CD4-positive, alpha-beta T cell treated with Interleukin-2 at 100 ng/mL for 4 hours (primary cell): ENCODE measurements around the gene VTI1A.

Experiments
- DNase-seq: peaks from one replicate; pipeline ENCODE4 v3.0.0-alpha.2; 2020; ENCODE audit warnings: low spot score

The VTI1A gene

GRCh38 chr10:112758961-112759360, 311.9 kb downstream of the VTI1A start:
- no peak for DNase-seq

- no peak for DNase-seq
Measured at GRCh38 chr10:112759496-112759895, 312.5 kb downstream of the VTI1A start.

- DNase-seq: no peak
Measured at GRCh38 chr10:112761256-112761655, 314.2 kb downstream of the VTI1A start.

- DNase-seq: no peak
Measured at GRCh38 chr10:112763916-112764520, 317.0 kb downstream of the VTI1A start.

DNA sequence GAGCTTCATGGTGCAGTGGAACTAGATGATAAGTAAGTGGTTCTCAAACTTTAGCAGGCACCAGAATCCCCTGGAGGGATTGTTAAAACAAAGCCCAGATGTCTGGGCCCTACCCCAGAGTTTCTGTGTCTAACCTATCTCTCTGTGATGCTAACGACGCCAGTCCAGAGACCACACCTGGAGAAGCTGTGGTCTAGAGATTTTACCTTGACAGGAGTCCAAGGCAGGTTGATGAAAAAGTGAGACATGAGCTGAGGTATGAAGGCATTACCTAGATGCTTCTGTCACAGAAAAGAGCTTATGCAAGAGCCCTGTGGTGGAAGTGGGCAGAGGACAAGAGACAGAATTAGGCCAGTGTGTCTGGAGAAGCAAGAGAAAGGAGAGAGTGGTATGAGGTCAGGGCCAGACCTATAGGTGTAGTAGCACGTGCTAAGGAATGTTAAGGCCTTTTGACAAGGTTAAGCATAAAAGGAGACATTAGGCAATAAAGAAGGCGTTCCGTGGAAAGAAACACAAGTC, 318.8 kb downstream of the VTI1A start:
- DNase-seq: no peak

GRCh38 chr10:112766636-112767035, 319.6 kb downstream of the VTI1A start:
- no peak for DNase-seq

GRCh38 chr10:112767156-112767555, 320.1 kb downstream of the VTI1A start:
- DNase-seq: no peak

GRCh38 chr10:112768121-112768520, 321.1 kb downstream of the VTI1A start:
- DNase-seq: no peak

GRCh38 chr10:112769081-112769480, 322.1 kb downstream of the VTI1A start:
- DNase-seq: no peak

DNA sequence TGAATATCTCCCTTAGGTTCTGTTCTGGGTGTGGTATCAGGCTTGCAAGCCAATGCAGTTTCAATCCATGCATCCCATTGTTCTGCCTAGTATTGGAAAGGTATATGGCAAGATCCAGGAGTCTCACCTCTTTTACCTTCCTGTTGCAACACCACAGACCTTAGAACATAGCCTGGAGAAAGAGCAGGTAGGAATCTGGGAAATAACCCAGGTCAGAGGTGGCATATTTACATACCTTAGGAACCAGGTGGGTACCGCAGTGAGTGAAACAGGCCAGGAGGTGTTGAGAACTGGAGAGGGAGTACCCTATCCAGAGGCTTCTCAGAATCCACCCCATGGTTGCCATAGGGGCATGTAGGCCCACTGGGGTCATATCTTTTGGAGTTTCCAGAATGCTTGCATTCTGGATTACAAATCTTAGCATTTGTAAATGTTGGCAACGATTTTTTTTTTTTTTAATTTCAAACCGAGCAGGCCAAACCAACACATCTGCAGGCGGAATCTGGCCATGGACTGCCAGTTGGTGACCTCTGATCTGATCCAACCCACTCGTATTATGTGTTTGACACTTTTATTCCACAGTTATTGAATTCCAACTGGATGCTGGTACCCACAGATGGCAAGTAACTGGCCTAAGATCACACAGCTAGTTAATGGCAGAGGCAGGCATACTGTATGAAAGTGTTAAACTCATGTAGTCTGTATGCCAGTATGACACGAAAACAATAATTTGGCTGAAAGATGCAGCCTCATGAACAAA, 322.8 kb downstream of the VTI1A start:
- DNase-seq: no peak

DNA sequence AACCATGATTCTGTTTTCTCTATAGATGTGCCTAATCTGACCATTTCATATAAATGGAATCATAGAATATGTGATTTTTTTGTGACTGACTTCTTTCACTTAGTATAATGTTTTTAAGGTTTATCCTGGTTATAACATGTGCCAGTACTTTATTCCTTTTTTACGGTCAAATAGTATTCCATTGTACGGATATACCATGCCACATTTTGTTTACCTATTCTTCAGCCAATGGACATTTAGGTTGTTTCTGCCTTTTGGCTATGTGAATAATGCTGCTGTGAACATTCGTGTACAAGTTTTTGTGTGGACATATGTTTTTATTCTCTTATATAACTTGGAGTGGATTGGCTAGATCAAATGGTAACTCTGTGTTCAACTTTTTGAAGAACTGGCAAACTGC, 324.7 kb downstream of the VTI1A start:
- no peak for DNase-seq

DNA sequence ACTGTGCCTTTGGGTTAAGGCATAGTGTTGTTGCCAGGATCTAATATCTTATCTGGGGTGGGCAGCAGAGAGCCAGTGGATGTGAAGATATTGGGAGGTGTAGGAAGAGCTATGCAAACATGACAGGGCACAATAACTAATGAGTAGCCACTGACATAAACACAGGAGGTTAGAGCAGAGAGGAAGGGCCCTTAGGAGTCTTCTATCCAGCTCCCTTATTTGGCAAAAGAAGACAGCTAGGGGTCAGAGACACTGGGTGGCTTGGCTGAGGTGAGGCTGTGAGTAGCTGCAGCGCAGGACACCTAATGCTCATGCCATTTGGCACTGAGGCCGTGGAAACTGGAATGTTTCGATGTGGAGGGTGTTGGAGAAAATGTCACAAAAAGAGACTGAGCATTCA, 326.8 kb downstream of the VTI1A start:
- DNase-seq: no peak

- DNase-seq: no peak
Measured at GRCh38 chr10:112774210-112774609, 327.2 kb downstream of the VTI1A start.

- DNase-seq: no peak
Measured at GRCh38 chr10:112774798-112775197, 327.8 kb downstream of the VTI1A start.

DNA sequence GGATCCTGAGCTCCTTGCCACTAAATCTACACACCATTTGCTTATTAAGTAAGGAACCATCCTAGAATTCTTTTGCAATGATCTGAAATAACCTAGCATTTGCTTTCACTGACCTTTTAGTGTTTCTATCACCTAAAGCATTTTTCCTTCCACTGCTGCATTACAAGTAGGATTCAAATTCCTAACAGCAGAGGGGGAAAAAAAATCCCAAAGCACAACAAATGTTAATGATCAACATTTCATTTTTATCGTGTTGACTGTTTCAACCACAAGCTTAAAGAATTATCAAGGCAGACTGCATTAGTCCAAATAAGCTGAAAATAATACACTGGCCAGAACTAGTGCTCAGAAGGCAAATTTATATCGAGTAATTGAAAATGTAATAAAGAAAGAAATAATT, 328.4 kb downstream of the VTI1A start:
- DNase-seq: no peak

DNA sequence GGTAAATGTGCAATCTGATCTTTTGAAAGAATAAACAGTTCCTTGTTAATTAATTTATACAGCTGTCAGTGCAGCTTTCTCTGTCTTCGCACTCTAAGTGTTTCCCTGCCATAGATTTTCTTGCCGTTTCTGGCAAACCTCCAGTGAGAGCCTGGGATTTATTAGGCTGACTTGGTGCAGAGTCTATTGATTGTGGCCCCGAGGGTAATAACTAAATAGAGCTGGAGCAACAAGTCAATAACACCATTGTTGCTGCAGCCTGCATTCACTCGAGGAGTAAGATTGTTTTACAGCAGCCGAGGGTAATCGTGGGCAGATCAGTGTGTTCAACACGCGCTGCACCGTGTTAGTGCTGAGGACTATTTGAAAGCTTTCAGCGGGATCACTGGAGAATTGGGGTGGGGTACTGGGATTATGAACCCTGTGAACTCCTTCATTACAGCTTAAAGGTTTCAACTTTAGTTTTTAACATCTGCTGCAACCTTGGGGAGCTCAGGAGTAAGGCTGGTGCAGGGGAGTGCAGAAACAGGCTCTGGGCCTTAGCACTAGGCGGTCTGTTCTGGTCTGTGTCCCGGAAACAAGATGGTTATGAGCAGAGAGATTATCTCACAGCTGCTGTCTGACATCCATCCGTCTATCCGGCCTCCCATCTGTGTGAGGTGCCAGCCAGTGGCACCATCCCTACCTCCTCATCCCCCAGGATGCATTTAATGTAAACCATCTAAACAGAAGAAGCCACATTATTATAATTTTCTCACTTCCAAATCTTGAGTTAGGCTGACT, 329.1 kb downstream of the VTI1A start:
- no peak for DNase-seq

DNA sequence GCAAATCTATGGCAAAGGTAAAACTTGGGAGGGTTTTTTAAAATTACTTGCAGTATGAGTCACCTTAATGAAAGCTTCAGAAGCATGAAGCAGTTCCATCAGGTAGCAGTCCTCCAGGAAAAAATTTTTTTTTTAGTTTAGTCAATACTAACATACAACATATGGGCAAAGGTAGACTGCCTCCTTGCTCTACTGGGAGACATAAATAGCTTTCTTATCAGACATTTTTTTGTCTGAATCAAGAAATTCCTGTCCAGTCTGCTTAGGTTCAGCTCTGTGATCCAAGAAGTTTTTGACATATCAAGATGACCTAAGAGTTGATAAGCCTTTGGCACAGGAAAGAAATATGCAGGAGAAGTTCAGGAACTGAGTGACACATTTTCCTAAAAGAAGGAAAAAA, 331.6 kb downstream of the VTI1A start:
- DNase-seq: no peak

GRCh38 chr10:112779025-112779770, 332.2 kb downstream of the VTI1A start:
- DNase-seq: no peak

- no peak for DNase-seq
Measured at GRCh38 chr10:112782200-112782907, 335.3 kb downstream of the VTI1A start.

GRCh38 chr10:112783351-112784021, 336.5 kb downstream of the VTI1A start:
- DNase-seq: no peak

GRCh38 chr10:112784022-112784461, 337.0 kb downstream of the VTI1A start:
- DNase-seq: no peak
